Measurements from ENCODE around the gene ANKS1B. TPM values are rescaled to one million over a fixed set of nuclear protein-coding genes. Genes with fewer than 3 reads are reported as not detected.

ANKS1B gene
- polyA plus RNA-seq, 3 donors: not detected

GRCh38 chr12:99152337-99152736, 832.4 kb downstream of the ANKS1B start:
- DNase-seq: no peak
- TF ChIP-seq, protein P1, sequence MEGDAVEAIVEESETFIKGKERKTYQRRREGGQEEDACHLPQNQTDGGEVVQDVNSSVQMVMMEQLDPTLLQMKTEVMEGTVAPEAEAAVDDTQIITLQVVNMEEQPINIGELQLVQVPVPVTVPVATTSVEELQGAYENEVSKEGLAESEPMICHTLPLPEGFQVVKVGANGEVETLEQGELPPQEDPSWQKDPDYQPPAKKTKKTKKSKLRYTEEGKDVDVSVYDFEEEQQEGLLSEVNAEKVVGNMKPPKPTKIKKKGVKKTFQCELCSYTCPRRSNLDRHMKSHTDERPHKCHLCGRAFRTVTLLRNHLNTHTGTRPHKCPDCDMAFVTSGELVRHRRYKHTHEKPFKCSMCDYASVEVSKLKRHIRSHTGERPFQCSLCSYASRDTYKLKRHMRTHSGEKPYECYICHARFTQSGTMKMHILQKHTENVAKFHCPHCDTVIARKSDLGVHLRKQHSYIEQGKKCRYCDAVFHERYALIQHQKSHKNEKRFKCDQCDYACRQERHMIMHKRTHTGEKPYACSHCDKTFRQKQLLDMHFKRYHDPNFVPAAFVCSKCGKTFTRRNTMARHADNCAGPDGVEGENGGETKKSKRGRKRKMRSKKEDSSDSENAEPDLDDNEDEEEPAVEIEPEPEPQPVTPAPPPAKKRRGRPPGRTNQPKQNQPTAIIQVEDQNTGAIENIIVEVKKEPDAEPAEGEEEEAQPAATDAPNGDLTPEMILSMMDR (IDR thresholded peaks at IDR 0.05): no peak
- Histone ChIP-seq H3K4me1 (ENCODE audit: control insufficient read depth in 1 of 2, insufficient read depth in 2 of 2, low read length in 2 of 2) (peaks cover 6 to 9% of the 10 kb centered on the region in 2 donors), H3K27ac (ENCODE audit: low read depth in 1 of 2, low read length in 2 of 2) (no peak overlapping the region), H3K79me2 (ENCODE audit: insufficient read depth, low read length) (no peaks in the 10 kb centered on the region), H4K20me1 (ENCODE audit: insufficient read depth, low read length) (no peaks in the 10 kb centered on the region), H3K9me3 (replicated peaks in 1 of 2; ENCODE audit: control insufficient read depth in 1 of 2, insufficient read depth in 1 of 2, low read length in 2 of 2) (no peaks in the 10 kb centered on the region), H2AFZ (ENCODE audit: insufficient read depth, low read depth, low read length, poor library complexity, severe bottlenecking) (no peak overlapping the region), H3K4me2 (replicated peaks; ENCODE audit: extremely low read depth, low read length, poor library complexity, severe bottlenecking) (no peak overlapping the region), H3K27me3 (ENCODE audit: control insufficient read depth in 2 of 2, insufficient read depth in 2 of 2, low read length in 2 of 2) (peaks cover 13 to 22% of the 10 kb centered on the region in 2 donors), H3K36me3 (replicated peaks in 1 of 2; ENCODE audit: control insufficient read depth in 1 of 2, insufficient read depth in 2 of 2, low read length in 2 of 2) (no peaks in the 10 kb centered on the region), H3K9ac (ENCODE audit: insufficient read depth, low read length, poor library complexity, severe bottlenecking) (no peak overlapping the region), H3K4me3 (replicated peaks in 1 of 3; ENCODE audit: low read depth in 2 of 3, low read length in 3 of 3) (no peak overlapping the region)
- Mint-ChIP-seq H3K36me3 (no peaks in the 10 kb centered on the region), H3K4me1 (peaks cover 4% of the 10 kb centered on the region), H3K9me3 (peaks cover 0 to 2% (median 0%) of the 10 kb centered on the region in 7 donors), H3K27ac (no peak overlapping the region), H3K4me3 (peak overlapping the region in 1 of 2 donors; percentile 11), H3K27me3 (ENCODE audit: low read depth in 3 of 3) (peaks cover 9 to 38% (median 18%) of the 10 kb centered on the region in 3 donors)
- intact Hi-C loops (cut with micrococcal nuclease): no loop called here
- no CpG with 5 or more reads among the region's 2 CpGs for WGBS (ENCODE audit: insufficient coverage)

DNA sequence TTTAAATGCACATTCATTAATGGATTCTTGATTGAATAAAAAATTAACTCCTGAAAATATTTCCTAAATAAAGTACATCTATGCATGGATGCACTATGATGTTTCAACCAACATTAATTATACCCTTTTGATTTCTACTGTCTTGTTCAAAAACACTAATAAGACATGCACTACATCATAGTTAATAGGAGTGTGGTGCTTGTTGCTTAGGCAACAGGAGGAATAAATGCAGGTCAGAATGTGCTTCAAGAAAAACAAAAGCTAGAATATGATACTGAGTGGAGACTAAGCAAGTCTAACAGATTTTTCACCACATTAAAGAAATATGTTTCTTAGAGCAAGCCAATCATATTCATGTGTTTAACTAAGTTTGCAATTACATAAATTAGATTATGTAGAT, 833.0 kb downstream of the ANKS1B start:
- Histone ChIP-seq H3K4me2 (replicated peaks; ENCODE audit: extremely low read depth, low read length, poor library complexity, severe bottlenecking) (no peak overlapping the region), H3K9me3 (replicated peaks in 1 of 2; ENCODE audit: control insufficient read depth in 1 of 2, insufficient read depth in 1 of 2, low read length in 2 of 2) (no peaks in the 10 kb centered on the region), H3K36me3 (replicated peaks in 1 of 2; ENCODE audit: control insufficient read depth in 1 of 2, insufficient read depth in 2 of 2, low read length in 2 of 2) (no peaks in the 10 kb centered on the region), H3K27ac (ENCODE audit: low read depth in 1 of 2, low read length in 2 of 2) (no peak overlapping the region), H3K27me3 (ENCODE audit: control insufficient read depth in 2 of 2, insufficient read depth in 2 of 2, low read length in 2 of 2) (peaks cover 13 to 22% of the 10 kb centered on the region in 2 donors), H3K4me1 (ENCODE audit: control insufficient read depth in 1 of 2, insufficient read depth in 2 of 2, low read length in 2 of 2) (peaks cover 12 to 15% of the 10 kb centered on the region in 2 donors), H3K79me2 (ENCODE audit: insufficient read depth, low read length) (no peaks in the 10 kb centered on the region), H2AFZ (ENCODE audit: insufficient read depth, low read depth, low read length, poor library complexity, severe bottlenecking) (no peak overlapping the region), H3K4me3 (replicated peaks in 1 of 3; ENCODE audit: low read depth in 2 of 3, low read length in 3 of 3) (no peak overlapping the region), H4K20me1 (ENCODE audit: insufficient read depth, low read length) (no peaks in the 10 kb centered on the region), H3K9ac (ENCODE audit: insufficient read depth, low read length, poor library complexity, severe bottlenecking) (no peak overlapping the region)
- intact Hi-C loops (cut with micrococcal nuclease): no loop called here
- H3K4me1 Mint-ChIP-seq: peaks cover 4% of the 10 kb centered on the region
- TF ChIP-seq, protein P1 (IDR thresholded peaks at IDR 0.05): no peak
- H3K27me3 Mint-ChIP-seq (ENCODE audit: low read depth in 3 of 3): peaks cover 9 to 35% (median 18%) of the 10 kb centered on the region in 3 donors
- no peak overlapping the region for H3K4me3 Mint-ChIP-seq
- no peak for DNase-seq
- H3K9me3 Mint-ChIP-seq: no peaks in the 10 kb centered on the region
- H3K36me3 Mint-ChIP-seq: no peaks in the 10 kb centered on the region
- H3K27ac Mint-ChIP-seq: no peak overlapping the region

Measured in CD14-positive monocyte (primary cell).